22Rv1 (cell line): ENCODE results near the gene NOTCH1.

Source experiments
- H3K27ac ChIP-seq: fragments of 450-650 bp; 2 replicates; pipeline ENCODE4 v1.5.1; 2017
- CTCF ChIP-seq: fragments of 450-650 bp; IDR thresholded peaks from 2 replicates; pipeline ENCODE4 v1.5.1; 2017; ENCODE audit warnings: mild to moderate bottlenecking
- ZFX ChIP-seq: fragments of 450-650 bp; IDR thresholded peaks from 2 replicates; pipeline ENCODE4 v1.6.1; 2017; ENCODE audit warnings: antibody characterized with exemption, borderline replicate concordance

Gene NOTCH1

GRCh38 chr9:136462664-136463063, 83.2 kb downstream of the NOTCH1 start:
- TF ChIP-seq CTCF (no peak), ZFX (no peak)
- no peak overlapping the region for H3K27ac ChIP-seq

- no peak overlapping the region for H3K27ac ChIP-seq
- no peak for TF ChIP-seq CTCF
- TF ChIP-seq ZFX, result no peak
Observed at GRCh38 chr9:136460772-136461325, 85.0 kb downstream of the NOTCH1 start.

GRCh38 chr9:136459425-136459824, 86.4 kb downstream of the NOTCH1 start:
- TF ChIP-seq ZFX (no peak), CTCF (no peak)
- H3K27ac ChIP-seq, result no peak overlapping the region

- no peak overlapping the region for H3K27ac ChIP-seq
- TF ChIP-seq ZFX (no peak), CTCF (no peak)
Observed at GRCh38 chr9:136457326-136457725, 88.5 kb downstream of the NOTCH1 start.

DNA sequence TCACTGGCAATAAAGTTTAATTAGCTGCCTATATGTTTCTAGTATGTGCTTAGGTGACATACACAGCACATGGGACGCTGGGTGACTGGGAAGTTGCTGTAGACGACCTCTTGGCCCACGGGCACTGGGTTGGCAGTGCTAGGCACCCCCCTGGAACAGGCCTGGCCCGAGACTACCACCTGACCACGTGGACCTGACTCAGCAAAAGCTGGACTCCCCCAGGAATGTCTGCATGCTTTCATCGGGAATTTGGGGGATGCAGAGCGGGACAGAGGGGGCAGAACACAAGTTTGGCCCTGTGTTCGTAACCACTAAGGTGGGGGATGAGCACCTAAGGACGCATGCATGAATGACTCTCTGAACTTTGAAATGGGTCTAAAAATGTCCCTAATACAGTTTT, 89.6 kb downstream of the NOTCH1 start:
- H3K27ac ChIP-seq, result no peak overlapping the region
- TF ChIP-seq ZFX (no peak), CTCF (no peak)

GRCh38 chr9:136455043-136456002, 90.5 kb downstream of the NOTCH1 start:
- H3K27ac ChIP-seq, result no peak overlapping the region
- TF ChIP-seq ZFX (no peak), CTCF (no peak)

GRCh38 chr9:136454026-136454796, 91.6 kb downstream of the NOTCH1 start:
- TF ChIP-seq ZFX (no peak), CTCF (no peak)
- H3K27ac ChIP-seq, result no peak overlapping the region
